ENCODE measurements around the gene NDUFV1. TPM values are rescaled to one million over a fixed set of nuclear protein-coding genes. Genes with fewer than 3 reads are reported as not detected.

The NDUFV1 gene
- polyA plus RNA-seq, 1 experiment = 79.5 TPM

- TF ChIP-seq CTCF (IDR thresholded peaks at IDR 0.05; ENCODE audit: low read depth, low read length) = peak; percentile 67
- peaks cover 25% of the 10 kb centered on the region for H3K27me3 ChIP-seq (ENCODE audit: control insufficient read depth, insufficient read depth, low read length)
- H3K27ac ChIP-seq (ENCODE audit: low read depth, low read length) = no peak overlapping the region
- no peak for DNase-seq (ENCODE audit: low read depth, low spot score)
- ChIA-PET CTCF (interaction anchor here (0.8 to 6.6 kb wide), 6 partner anchors 8 to 44 kb away, joined by 3 to 44 read pairs (median 4); partner anchors contain the start of gene NUDT8), POLR2A (interaction anchor here (1.1 to 1.4 kb wide), 3 partner anchors 15 to 123 kb away, joined by 3 to 5 read pairs (median 4); partner anchors contain the start of genes GSTP1 and NUDT8)
- no peaks in the 10 kb centered on the region; the same call in 1 of the 2 replicates for H3K9me3 ChIP-seq (ENCODE audit: control insufficient read depth, insufficient read depth, low read length)
- peak overlapping the region; percentile 20; the same call in 1 of the 2 replicates for H3K4me3 ChIP-seq (ENCODE audit: low read depth, low read length)
These were observed 7.4 kb downstream of the NDUFV1 start for GRCh38 chr11:67613960-67614715.

GRCh38 chr11:67614730-67615714 is 8.3 kb downstream of the NDUFV1 start:
- Histone ChIP-seq H3K27me3 (ENCODE audit: control insufficient read depth, insufficient read depth, low read length) (peaks cover 25% of the 10 kb centered on the region), H3K4me3 (ENCODE audit: low read depth, low read length) (no peak overlapping the region), H3K9me3 (ENCODE audit: control insufficient read depth, insufficient read depth, low read length) (no peaks in the 10 kb centered on the region; the same call in 1 of the 2 replicates), H3K27ac (ENCODE audit: low read depth, low read length) (no peak overlapping the region)
- peak; percentile 57 for TF ChIP-seq CTCF (IDR thresholded peaks at IDR 0.05; ENCODE audit: low read depth, low read length)
- ChIA-PET CTCF (interaction anchor here (0.8 to 6.6 kb wide), 6 partner anchors 9 to 44 kb away, joined by 3 to 44 read pairs (median 4); partner anchors contain the start of gene NUDT8), POLR2A (interaction anchor here (1.3 to 1.4 kb wide), 2 partner anchors 15 to 31 kb away, joined by 4 to 5 read pairs; partner anchors contain the start of genes GSTP1 and NUDT8)
- DNase-seq (ENCODE audit: low read depth, low spot score) = no peak

- POLR2A ChIA-PET = no interaction called here
These were observed 9.1 kb downstream of the NDUFV1 start for GRCh38 chr11:67615728-67616430.

More at GRCh38 chr11:67615728-67616430, 9.1 kb downstream of the NDUFV1 start:
- no peak for TF ChIP-seq CTCF (IDR thresholded peaks at IDR 0.05; ENCODE audit: low read depth, low read length)
- CTCF ChIA-PET = interaction anchor here (6.6 kb wide), 1 partner anchor 13 kb away, joined by 44 read pairs; the partner anchor contains the start of gene NUDT8
- DNase-seq (ENCODE audit: low read depth, low spot score) = no peak
- Histone ChIP-seq H3K4me3 (ENCODE audit: low read depth, low read length) (no peak overlapping the region), H3K27ac (ENCODE audit: low read depth, low read length) (no peak overlapping the region), H3K9me3 (ENCODE audit: control insufficient read depth, insufficient read depth, low read length) (no peaks in the 10 kb centered on the region; the same call in 1 of the 2 replicates), H3K27me3 (ENCODE audit: control insufficient read depth, insufficient read depth, low read length) (peaks cover 25% of the 10 kb centered on the region)
